ENCODE data around the gene PCSK9. TPM values are rescaled to one million over a fixed set of nuclear protein-coding genes. Genes with fewer than 3 reads are reported as not detected.

PCSK9 gene
- total RNA-seq, 1 donor from 2014 or later, result 1.4 TPM

DNA sequence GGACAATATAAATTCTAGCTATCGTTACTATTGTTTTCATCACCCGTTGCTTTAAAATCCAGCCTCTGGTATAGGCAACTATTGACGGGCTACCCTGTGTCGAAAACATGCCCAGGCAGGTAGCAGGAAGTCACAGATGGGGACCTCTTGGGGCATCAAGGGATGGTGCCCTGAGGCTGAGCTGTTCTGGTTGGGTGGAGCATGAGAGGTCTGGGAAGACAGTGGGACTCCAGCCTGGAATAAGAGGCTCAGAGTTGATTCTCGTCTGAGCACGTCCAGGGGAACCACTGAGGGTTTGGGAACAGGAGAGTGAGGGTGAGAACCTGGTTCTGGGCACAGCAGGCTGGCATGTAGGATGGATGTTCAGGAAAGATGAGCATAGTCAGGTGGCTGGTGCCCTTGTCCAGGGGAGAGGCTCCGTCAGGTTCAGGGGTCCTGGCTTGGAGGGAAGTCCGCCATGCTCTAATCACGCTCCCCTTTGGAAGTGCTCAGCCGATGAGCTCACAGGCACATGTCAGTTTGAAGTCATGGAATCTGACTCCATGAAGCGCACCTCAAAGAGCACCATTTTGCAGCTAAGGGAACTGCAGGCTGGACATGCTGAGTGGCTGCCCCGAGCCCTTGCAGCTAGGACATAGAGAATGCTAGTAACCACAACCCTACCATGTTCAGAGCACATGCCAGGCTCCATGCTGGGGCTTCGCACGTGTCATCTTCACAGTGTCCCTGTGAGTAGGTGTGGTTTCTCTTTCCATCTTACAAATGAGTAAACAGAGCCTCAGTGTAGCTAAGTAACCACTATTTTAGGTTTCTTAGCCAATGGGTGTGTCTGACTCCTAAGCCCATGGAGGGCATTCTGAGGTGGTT is 21.0 kb downstream of the PCSK9 start:
- Histone ChIP-seq H3K27ac (ENCODE audit: low read depth, low read length) (no peak overlapping the region), H2AFZ (ENCODE audit: low read depth, low read length) (no peak overlapping the region), H3K9ac (ENCODE audit: low read length) (no peak overlapping the region), H3K27me3 (ENCODE audit: insufficient read depth, low read length) (peaks cover 4% of the 10 kb centered on the region), H3K4me2 (ENCODE audit: low read length) (no peak overlapping the region), H3K36me3 (ENCODE audit: insufficient read depth, low read length) (no peaks in the 10 kb centered on the region), H3K9me3 (ENCODE audit: insufficient read depth, low read depth, low read length) (no peaks in the 10 kb centered on the region), H4K20me1 (ENCODE audit: insufficient read depth, low read length) (no peaks in the 10 kb centered on the region), H3K4me3 (ENCODE audit: insufficient read depth, low read depth, low read length) (no peak overlapping the region), H3K4me1 (ENCODE audit: insufficient read depth, low read length) (no peaks in the 10 kb centered on the region), H3K79me2 (ENCODE audit: insufficient read depth, low read length) (no peaks in the 10 kb centered on the region)
- Mint-ChIP-seq H3K27ac (ENCODE audit: unreplicated experiment) (no peak overlapping the region), H3K4me3 (ENCODE audit: unreplicated experiment) (no peak overlapping the region), H3K27me3 (ENCODE audit: low read depth, unreplicated experiment) (peaks cover 33% of the 10 kb centered on the region), H3K9me3 (ENCODE audit: unreplicated experiment) (no peaks in the 10 kb centered on the region), H3K4me1 (ENCODE audit: low read depth, unreplicated experiment) (no peaks in the 10 kb centered on the region), H3K36me3 (ENCODE audit: low read depth, unreplicated experiment) (peaks cover 3% of the 10 kb centered on the region)
- FAIRE-seq (no peak), DNase-seq (ENCODE audit: low read depth) (no peak)
- TF ChIP-seq EZH2 (IDR thresholded peaks at IDR 0.05; ENCODE audit: insufficient read depth, low read length), result no peak
- TF ChIP-seq, protein P1, sequence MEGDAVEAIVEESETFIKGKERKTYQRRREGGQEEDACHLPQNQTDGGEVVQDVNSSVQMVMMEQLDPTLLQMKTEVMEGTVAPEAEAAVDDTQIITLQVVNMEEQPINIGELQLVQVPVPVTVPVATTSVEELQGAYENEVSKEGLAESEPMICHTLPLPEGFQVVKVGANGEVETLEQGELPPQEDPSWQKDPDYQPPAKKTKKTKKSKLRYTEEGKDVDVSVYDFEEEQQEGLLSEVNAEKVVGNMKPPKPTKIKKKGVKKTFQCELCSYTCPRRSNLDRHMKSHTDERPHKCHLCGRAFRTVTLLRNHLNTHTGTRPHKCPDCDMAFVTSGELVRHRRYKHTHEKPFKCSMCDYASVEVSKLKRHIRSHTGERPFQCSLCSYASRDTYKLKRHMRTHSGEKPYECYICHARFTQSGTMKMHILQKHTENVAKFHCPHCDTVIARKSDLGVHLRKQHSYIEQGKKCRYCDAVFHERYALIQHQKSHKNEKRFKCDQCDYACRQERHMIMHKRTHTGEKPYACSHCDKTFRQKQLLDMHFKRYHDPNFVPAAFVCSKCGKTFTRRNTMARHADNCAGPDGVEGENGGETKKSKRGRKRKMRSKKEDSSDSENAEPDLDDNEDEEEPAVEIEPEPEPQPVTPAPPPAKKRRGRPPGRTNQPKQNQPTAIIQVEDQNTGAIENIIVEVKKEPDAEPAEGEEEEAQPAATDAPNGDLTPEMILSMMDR (IDR thresholded peaks at IDR 0.05; ENCODE audit: insufficient read depth, low read depth, low read length), result no peak

DNA sequence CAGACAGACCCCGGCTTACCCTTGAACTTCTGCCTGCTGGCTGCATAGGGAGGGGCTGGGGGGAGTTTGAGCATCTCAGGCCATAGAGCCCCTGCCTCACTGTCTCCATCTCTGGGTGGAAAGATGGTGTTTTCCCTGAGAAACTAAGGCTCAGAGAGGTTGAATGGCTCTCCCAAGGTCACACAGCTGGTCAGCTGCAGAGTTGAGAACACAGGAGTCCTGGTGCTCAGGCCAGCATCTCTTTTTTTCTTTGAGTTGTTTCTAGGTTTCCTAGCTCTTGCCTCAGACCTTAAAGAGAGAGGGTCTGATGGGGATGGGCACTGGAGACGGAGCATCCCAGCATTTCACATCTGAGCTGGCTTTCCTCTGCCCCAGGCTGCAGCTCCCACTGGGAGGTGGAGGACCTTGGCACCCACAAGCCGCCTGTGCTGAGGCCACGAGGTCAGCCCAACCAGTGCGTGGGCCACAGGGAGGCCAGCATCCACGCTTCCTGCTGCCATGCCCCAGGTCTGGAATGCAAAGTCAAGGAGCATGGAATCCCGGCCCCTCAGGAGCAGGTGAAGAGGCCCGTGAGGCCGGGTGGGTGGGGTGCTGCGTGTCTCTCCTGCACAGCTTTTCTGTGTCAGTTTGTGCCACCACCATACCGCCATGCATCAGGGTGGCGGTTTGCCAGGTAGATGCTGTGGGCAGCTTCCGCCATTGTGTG is 21.8 kb downstream of the PCSK9 start:
- H3K27ac ChIP-seq (ENCODE audit: low read depth, low read length), result no peak overlapping the region
- no peak overlapping the region for H2AFZ ChIP-seq (ENCODE audit: low read depth, low read length)
- DNase-seq (ENCODE audit: low read depth) (no peak), FAIRE-seq (no peak)
- no peaks in the 10 kb centered on the region for H3K79me2 ChIP-seq (ENCODE audit: insufficient read depth, low read length)
- H3K4me3 ChIP-seq (ENCODE audit: insufficient read depth, low read depth, low read length), result no peak overlapping the region
- no peaks in the 10 kb centered on the region for H3K4me1 ChIP-seq (ENCODE audit: insufficient read depth, low read length)
- H3K9me3 Mint-ChIP-seq (ENCODE audit: unreplicated experiment), result no peaks in the 10 kb centered on the region
- H4K20me1 ChIP-seq (ENCODE audit: insufficient read depth, low read length), result peaks cover 7% of the 10 kb centered on the region
- no peaks in the 10 kb centered on the region for H3K4me1 Mint-ChIP-seq (ENCODE audit: low read depth, unreplicated experiment)
- H3K27me3 Mint-ChIP-seq (ENCODE audit: low read depth, unreplicated experiment), result peaks cover 33% of the 10 kb centered on the region
- peaks cover 9% of the 10 kb centered on the region for H3K36me3 Mint-ChIP-seq (ENCODE audit: low read depth, unreplicated experiment)
- H3K9ac ChIP-seq (ENCODE audit: low read length), result no peak overlapping the region
- H3K27me3 ChIP-seq (ENCODE audit: insufficient read depth, low read length), result peaks cover 4% of the 10 kb centered on the region
- no peaks in the 10 kb centered on the region for H3K9me3 ChIP-seq (ENCODE audit: insufficient read depth, low read depth, low read length)
- no peak overlapping the region for H3K27ac Mint-ChIP-seq (ENCODE audit: unreplicated experiment)
- H3K4me2 ChIP-seq (ENCODE audit: low read length), result no peak overlapping the region
- no peak overlapping the region for H3K4me3 Mint-ChIP-seq (ENCODE audit: unreplicated experiment)
- TF ChIP-seq, protein P1 (IDR thresholded peaks at IDR 0.05; ENCODE audit: insufficient read depth, low read depth, low read length), result no peak
- TF ChIP-seq EZH2 (IDR thresholded peaks at IDR 0.05; ENCODE audit: insufficient read depth, low read length), result no peak
- no peaks in the 10 kb centered on the region for H3K36me3 ChIP-seq (ENCODE audit: insufficient read depth, low read length)
